Measurements from ENCODE around the gene ALDH16A1.

DNA sequence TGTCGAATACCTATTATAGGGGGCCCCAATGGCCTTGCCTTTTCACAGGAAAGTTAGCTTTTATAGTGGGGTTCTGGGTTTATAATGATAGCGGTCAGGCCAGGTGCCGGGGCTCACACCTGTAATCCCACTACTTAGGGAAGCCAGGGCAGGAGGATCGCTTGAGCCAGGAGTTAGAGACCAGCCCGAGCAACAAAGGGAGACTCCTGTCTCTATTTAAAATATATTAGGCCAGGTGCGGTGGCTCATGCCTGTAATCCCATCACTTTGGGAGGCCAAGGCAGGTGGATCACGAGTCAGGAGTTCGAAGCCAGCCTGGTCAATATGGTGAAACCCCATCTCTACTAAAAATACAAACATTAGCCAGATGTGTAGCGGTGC lies 50.5 kb downstream of the ALDH16A1 start:
- TF ChIP-seq MAX (IDR thresholded peaks at IDR 0.05; ENCODE audit: low read depth, low read length) (no peak), MEF2A (IDR thresholded peaks at IDR 0.05; ENCODE audit: insufficient read depth, low read depth, low read length) (no peak)

Data from GM12878 (cell line).